GM18499 (cell line): Measurements from ENCODE around the gene PDCL2.
"Not testable (repeated sequence)": the region's sequence is repeated elsewhere in the genome, so short reads cannot be mapped to it uniquely, and the experiment has no call there.

Source experiments
- ATAC-seq: cut with Tn5 transposase; IDR thresholded peaks from one replicate; pipeline ENCODE4 v1.9.1; 2021; ENCODE audit warnings: moderate number of reproducible peaks; ENCODE audit not compliant: insufficient read depth, unreplicated experiment

The PDCL2 gene

DNA sequence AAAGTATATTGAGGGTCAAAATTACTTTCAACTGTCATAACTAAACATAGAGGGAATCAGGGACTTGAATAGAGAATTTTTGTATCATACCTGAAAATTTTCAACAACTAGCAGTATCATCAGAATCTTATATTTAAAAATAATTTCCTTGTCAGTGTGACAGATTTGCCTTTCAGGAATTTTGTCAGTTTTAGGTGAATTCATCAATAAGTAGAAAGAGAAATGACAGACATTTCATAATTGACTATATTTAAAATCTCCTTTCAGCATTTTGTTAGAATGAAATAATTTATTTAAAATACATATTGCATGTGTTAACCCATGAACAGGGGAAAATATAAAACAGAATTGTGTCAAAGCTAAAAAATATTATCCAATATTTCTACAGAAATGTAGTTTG, 8.6 kb upstream of the PDCL2 start:
- no peak for ATAC-seq

DNA sequence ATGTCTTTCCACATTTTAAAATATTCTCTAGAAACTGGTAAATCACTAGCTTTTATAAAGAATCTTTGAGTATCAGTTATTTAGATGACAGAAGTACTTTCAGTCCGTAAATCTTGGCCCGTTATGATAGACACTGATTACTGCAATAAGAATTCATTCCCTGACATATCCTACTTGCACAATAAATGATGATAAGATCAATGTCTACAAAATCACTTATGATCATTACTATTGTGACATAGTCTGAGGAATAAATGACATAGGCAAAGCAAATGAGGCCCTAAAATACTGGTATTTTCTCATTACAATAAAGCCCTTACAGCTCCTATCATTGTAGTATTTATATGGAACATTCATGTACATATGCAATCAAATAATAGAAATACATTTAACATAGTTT, 6.6 kb upstream of the PDCL2 start:
- ATAC-seq = no peak

DNA sequence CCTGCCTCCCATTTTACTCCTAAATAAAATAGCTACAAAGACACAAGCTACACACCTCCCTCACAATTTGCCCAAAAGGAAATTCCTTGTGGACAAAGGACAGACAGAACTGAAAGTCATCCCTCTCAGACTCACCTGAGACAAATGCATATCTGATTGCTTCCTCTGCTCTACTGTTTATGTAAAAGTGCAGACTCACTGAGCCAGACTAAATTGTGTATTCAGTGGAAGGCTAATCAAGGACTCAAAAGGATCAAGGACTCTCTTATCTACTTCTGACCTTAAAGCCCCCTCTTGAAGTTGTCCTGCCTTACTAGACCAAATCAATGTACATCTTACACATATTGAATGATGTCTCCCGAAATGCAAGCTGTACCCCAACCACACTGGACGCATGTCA, 3.9 kb downstream of the PDCL2 start:
- no peak for ATAC-seq

DNA sequence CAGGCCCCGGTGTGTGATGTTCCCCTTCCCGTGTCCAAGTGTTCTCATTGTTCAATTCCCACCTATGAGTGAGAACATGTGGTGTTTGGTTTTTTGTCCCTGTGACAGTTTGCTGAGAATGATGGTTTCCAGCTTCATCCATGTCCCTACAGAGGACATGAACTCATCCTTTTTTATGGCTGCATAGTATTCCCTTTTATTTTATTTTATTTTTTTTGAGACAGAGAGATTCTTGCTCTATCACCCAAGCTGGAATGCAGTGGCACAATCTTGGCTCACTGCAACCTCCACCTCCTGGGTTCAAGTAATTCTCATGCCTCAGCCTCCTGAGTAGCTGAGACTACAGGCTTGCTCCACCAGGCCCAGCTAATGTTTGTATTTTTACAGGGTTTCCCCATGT, 9.3 kb downstream of the PDCL2 start:
- not testable (repeated sequence) for ATAC-seq

DNA sequence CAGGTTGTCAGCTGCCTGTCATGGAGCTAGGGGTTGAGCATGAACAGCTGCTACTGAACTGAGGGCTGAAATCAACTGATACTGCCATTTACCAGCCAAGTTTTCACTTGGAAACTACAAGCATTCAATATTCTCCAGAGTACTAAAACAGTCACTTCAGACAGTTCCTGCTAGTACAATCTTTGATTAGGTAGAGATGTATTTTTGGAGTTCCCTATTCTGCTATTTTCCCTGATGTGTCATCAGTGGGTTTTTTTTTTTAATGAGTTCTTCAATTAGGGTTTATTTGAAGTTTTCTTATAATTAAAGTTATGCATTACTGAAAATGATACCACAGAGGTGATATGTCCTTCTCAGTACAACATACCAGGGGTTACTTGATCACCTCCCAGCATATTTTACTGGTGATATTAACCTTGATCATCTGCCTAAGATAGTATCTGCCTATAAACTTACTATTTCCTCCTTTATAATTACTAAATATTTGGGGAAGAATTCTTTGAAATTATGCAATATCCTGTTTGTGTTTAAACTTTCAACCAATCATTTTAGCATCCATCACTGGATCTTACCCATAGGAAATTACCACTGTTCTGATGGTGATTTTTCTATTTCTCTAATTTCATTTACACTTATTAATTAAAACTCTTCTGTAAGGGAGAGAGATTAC, 13.6 kb downstream of the PDCL2 start:
- no peak for ATAC-seq

DNA sequence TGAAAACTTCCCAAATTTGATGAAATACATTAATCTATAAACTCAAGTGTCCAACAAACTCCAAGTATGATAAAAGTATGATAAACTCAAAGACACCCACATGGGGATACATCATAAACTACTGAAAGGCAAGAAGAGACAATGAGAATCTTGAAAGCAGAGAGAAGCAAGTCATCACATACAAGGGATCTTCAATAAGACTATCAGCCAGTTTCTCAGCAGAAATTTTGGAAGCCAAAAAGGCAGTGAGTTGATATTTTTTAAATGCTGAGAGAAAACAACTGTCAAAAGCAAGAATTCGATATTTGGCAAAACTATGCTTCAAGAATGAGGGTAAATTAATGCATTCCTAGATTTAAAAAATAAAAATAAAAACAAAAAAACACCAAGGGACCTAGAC, 16.5 kb downstream of the PDCL2 start:
- no peak for ATAC-seq

DNA sequence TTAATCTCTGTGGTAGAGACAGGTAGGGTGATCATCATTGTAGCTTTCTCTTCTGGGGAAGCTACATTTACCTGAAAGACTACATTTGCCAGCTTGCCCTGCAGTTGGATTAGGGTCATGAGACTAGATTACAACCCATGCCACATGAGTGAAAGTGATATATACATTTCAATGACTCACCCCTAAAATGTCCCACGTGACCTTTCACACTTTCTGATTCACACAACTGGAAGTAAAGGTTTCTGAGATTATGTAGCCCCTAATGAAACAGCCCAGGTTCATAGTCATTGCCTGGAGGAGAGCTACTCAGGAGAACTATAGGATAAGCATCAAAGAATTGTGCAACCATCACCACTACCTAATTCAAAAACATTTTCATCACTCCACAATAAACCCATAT, 17.8 kb downstream of the PDCL2 start:
- ATAC-seq = no peak

DNA sequence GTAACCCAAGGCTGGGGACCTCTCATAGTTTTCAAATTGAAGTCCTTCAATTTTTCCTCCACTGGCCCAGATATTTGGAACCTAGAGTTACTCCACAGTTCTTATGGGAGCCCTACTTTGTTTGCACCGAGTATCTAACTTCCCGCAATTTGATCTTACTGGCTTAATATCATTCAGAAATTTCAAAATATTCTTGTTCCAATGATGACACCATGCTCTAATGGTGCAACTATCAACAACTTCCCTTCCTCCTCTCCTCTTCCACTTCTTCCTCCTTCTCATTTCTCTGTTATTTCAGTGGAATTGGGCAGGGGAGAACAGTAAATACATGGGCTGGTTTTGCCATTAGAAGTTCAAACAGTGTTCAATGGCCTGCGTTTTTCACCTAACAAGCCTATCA, 20.2 kb downstream of the PDCL2 start:
- ATAC-seq = no peak

DNA sequence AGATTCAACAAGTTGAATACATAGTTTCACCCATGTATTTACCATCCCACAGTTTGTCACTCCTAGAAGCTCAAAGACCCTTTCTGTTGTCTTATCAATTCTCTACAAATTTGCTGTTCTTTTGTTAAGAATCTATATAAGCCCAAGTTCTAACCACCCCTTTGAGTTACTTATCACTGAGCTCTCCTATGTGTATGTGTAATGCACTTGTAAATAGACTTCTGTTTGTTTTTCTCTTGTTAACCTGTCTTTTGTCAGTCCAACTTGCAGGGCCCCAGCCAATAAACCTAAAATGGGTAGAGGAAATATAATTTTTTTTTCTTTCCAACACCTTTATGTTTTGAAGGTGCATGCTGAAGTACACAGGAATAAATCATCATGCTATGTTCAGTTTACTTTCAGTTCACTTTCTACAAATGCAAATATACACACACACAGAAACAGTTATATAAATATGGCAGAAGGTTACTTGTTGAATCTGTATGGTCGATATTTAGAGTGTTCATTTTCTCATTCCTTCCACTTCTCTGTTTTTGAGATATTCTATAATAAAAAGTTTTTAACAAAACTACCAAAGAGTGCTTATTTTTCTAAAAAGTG, 23.0 kb downstream of the PDCL2 start:
- ATAC-seq = peak; percentile 56

DNA sequence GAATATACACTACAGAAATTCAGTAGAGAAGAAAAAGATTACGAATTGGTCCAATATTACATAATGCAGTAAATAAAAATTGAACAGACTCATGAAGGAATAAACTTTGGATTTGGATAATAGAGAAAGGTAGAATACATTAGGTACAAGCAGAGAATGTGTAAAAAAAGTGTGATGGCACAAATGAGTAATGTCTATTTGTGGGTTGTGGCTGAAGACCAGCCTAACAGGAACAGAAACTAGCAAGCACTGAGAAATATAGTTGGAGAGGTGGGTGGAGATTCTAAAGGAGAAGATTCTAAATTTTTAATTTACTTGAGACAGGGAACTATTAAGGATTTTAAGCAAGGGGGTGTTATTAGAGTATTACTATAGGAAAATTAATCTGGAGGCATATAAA, 30.2 kb downstream of the PDCL2 start:
- ATAC-seq = peak; percentile 100

DNA sequence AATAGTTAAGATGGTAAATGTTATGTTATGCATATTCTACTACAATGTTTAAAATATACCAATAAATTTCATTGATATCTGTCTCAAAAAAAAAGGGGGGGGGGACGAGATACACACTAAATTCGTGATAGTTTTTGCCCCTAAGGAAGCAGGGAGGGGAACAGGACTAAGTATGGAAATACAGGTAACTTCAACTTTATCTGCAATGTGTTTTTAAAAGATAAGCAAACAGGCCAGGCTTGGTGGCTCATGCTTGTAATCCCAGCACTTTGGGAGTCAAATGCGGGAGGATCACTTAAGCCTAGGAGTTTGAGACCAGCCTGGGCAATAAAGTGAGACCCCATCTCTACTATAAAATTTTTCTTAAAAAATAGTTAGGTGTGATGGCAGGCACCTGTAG, 31.9 kb downstream of the PDCL2 start:
- no peak for ATAC-seq

DNA sequence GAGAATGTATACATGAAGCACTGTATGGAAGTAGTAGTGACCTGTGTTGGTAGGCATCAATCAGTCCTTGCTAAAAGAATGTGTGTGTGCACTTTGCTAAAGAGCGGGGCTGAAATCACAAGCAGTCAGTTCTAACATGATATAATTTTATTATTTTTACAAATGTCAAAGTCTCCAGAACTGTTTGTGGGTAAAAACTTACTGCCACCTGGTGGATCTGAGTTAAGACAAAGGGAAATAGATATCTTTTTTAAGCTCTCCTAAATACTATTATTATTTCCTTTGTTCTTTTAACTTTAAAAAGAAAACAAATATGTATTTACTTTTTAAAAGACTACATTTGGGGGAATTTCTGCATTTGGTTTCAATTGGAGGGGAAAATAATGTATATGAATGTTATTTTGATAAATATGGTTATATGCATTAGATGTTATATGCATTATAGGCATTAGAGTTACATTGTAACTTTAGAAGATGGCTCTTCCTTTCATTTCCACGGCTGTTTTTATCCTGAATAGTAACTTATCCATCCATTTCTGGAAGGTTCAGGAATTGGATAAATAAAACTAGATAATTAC, 37.5 kb downstream of the PDCL2 start:
- no peak for ATAC-seq

DNA sequence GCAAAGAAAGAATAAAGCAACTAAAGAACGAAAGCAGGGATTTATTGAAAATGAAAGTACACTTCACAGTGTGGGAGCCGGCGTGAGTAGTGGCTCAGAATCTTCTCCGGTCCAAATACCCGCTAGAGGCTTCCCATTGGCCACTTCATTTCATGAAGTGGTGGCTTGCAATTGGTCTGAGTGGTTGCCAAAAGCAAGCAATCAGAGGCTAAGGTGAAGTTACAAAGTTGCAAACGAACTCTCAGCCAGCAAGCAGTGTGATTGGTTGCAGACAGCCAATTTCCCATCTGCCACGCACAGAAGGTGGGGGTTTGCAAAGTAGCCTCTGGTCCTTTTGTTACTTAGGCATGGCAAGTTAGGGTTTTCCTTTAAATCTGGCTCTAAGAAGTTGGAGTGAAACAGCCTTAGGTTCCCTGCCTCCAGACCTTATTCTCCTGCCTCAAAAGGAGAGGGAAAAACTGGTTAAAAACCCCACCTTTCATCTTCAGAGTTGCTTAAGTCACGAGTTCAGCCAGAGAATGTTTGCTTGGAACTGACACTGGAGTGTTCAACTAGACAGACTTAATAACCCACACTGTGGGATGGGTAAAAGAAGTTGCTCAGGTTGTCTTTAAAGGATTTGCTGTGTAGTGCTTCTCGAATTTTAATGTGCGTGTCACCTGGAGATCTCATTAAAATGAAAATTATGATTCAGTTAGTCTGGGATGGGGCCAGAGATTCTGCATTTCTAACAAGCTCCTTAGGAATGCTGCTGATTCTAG, 38.4 kb downstream of the PDCL2 start:
- no peak for ATAC-seq

DNA sequence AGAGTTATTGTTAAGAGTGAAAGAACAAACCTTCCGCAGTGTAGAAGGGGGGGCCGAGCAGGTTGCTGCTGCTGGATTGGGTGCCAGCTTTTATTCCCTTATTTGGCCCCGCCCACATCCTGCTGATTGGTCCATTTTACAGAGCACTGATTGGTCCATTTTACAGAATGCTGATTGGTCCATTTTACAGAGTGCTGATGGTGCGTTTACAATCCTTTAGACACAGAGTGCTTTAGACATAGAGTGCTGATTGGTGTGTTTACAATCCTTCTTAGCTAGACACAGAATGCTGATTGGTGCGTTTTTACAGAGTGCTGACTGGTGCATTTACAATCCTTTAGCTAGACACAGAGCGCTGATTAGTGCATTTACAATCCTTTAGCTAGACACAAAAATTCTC, 40.1 kb downstream of the PDCL2 start:
- not testable (repeated sequence) for ATAC-seq

DNA sequence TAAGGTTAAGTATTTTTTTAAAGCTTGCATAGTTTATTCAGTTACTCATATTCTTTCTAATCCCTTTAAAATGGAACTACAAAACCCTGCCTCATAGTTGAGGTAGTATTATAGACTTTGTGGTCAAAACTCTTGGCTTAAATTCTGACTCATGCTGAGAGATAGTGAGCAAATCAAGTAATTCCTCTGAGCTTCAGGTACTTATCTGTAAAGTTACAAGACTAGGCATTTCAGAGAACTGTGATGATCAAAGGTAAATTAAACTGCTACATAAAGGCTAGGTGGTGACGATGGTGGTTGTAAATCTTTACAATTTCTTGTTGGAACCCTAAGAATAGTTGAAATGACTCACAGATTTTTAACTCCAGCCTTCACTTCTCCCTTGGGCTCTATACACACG, 42.2 kb downstream of the PDCL2 start:
- no peak for ATAC-seq

DNA sequence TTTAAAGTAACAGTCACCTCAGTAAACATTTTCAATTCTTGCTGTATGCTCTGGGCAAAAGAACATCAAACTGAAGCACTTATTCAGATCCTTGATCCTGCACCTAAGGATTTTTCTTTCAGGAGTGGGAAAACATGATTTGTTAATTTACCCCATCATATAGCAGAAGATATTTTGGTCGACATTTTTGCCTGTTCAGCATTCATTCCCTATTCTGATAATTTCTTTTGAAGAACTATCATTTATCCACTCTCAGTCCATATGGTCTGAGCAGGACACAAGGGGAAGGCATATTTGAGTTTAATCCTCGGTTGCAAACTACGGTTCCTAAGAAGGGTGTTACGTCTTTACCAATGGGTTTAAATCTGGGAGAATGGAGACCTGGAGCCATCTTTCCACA, 44.1 kb downstream of the PDCL2 start:
- no peak for ATAC-seq

DNA sequence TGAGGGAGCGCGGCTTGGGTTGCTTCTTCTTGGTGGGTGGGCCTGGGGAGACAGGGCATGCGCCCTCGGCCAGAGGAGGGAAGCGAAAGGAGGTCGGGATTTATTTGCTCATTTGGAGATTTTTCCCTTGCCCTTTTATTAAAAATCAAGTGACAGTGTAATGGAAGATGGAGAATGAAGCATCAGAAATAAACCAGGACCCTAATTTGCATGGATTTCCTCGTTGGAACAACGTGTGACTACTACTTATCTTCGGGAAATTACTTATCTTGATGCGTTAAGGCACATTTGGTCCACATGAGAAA, 44.6 kb downstream of the PDCL2 start:
- no peak for ATAC-seq

DNA sequence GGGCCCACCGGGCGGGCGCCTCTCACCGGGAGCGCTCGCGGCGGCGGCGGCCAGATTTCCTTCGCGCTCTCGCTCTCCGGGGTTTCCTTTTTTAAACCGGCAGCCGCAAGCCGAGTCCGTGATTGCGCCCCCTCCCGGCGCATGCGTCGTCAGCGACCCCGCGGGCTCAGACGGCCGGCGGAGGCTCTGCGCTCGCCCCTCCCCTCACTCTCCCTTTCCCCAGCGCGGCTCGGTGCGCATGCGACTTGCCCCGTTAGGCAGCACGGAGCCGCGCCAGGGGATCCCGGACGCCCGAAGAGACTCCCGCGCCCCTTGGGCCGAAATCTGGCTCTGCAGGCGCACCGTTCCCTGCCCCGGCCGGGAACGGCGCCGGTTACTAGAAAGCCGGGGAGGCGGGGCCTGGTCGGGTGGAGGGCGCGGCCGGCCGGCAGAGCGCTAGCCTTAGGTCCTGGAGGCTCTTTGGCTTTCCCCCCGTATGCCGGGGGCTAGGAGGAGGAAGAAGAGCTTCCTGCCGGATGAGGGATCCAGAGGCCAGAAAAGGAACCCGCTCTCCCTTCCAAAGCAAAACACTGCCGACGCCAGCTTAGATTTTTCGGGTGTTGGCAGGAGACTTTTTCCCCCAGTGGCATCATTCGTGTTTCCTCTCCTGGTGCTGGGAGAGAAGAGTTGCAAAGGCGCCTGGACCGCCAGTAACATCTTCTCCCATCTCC, 45.1 kb downstream of the PDCL2 start, which contains the start of gene CLOCK:
CLOCK (minus strand) TSS at position 154 of the 710 bp plus-strand sequence. CDS start 64,124 bp downstream, outside the sequence.
- ATAC-seq = peak; percentile 65

DNA sequence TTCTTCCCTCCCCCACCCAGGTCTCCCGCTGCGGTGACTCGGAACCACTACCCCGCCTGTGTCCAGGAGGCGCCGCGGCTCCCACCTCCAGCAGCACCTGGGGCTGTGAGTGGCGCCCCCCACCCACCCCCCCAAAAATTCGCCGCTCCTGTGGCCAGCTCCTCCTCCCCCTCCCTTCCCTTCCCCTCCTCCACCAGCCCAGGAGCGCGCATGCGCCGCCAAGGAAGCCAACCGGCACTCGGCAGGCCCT, 45.6 kb downstream of the PDCL2 start:
- ATAC-seq = no peak

DNA sequence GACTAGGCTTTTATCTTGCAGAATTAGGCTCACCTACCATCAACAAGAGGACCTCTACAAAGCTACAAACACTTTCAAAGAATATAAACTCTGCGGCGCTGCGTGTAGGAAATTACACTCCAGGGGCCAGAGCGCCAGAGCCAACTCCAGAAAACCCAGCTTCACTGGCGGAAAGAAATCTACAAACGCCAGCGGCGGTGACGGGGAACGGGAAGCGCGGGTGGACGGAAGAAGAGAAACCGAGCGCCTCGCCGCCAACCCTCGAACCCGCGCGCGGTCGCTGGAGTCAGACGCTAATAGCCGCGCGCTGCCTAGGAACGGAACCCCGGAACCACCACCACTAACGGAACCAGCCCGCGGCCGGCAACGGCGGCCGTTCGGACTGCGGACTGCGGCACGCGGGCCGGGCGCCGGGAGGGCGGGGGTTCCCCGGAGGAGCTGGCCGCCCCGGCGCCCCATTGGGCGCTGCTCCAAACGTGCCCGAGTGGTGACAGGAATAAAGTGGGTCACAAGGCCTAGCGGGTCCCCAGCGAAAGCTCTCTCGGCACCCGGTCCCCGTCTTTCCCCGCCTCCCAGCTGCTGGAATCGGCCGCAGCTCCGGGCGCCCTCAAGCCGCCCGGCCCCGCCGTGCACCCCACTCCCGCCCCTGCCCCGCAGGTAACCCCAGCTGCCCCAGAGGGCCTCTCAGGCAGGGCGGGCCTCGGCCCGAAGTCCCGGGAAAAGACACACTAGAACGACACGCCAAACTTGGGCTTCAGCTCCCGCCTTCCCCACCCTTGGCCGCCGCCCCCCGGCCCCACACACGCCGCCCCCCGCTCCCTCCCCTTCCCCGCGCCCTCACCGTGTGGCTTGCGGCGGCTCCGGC, 46.2 kb downstream of the PDCL2 start:
- no peak for ATAC-seq
